Measurements from ENCODE around the gene CTDSPL. TPM values are rescaled to one million over a fixed set of nuclear protein-coding genes. Genes with fewer than 3 reads are reported as not detected.

CTDSPL gene
- total RNA-seq, 1 experiment from 2014 or later = 124 TPM

Small RNA genes lying within 50 kb of the gene (microRNA-seq; reads per million reads assigned to microRNA genes)
- 16.2 reads per million, percentile 28 among the genes with 10 or more reads in this experiment for gene MIR26A1 (ENCODE audit: borderline number of aligned reads, borderline replicate concordance)

Other genes starting within 250 kb of the CTDSPL start
- gene VILL, start 128.9 kb downstream of the CTDSPL start, total RNA-seq (2021) = 14.1 and 14.7 TPM in 2 replicates
- 13.5 and 19.4 TPM in 2 replicates for gene PLCD1, start 167.8 kb downstream of the CTDSPL start, total RNA-seq (2021)
- 0.35 and 0.45 TPM in 2 replicates for gene DLEC1, start 177.3 kb downstream of the CTDSPL start, total RNA-seq (2021)

Data from PC-9 (cell line).